Erythroblast (primary cell): Measurements from ENCODE around the gene NT5C3A.
"Not testable (repeated sequence)": the region's sequence is repeated elsewhere in the genome, so short reads cannot be mapped to it uniquely, and the experiment has no call there.

Source experiments
- GATA1 ChIP-seq: IDR thresholded peaks from 2 replicates; pipeline ENCODE4 v1.6.1; 2011; ENCODE audit warnings: low read depth, mild to moderate bottlenecking, control low read depth, low read length, moderate library complexity
- POLR2A ChIP-seq: IDR thresholded peaks from 2 replicates; pipeline ENCODE4 v1.6.1; 2011; ENCODE audit warnings: mild to moderate bottlenecking, low read length

- not testable (repeated sequence) for TF ChIP-seq POLR2A, GATA1
These were observed 59.5 kb downstream of the NT5C3A start for GRCh38 chr7:33003111-33003510.
